NK-92 (cell line): ENCODE results near the gene HPX.
"Not testable (repeated sequence)": the region's sequence is repeated elsewhere in the genome, so short reads cannot be mapped to it uniquely, and the experiment has no call there.

Experiments used
- DNase-seq: peaks from one replicate; lab custom pipeline; 2025; ENCODE audit not compliant: unreplicated experiment; lab: John Stamatoyannopoulos, UW

The HPX gene

DNA sequence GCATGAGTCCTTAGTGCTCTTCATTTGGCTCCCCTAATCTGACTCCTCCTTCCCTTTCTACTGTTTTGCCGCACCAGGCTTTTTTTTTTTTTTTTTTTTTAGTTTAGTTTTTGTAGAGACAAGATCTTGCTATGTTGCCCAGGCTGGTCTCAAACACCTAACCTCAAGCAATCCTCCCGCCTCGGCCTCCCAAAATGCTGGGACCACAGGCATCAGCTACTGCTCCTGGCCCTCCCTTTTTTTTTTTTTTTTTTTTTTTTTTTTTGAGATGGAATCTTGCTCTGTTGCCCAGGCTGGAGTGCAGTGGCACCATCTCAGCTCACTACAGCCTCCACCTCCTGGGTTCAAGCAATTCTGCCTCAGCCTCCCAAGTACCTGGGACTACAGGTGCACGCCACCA is 48.5 kb downstream of the HPX start:
- DNase-seq, result not testable (repeated sequence)

DNA sequence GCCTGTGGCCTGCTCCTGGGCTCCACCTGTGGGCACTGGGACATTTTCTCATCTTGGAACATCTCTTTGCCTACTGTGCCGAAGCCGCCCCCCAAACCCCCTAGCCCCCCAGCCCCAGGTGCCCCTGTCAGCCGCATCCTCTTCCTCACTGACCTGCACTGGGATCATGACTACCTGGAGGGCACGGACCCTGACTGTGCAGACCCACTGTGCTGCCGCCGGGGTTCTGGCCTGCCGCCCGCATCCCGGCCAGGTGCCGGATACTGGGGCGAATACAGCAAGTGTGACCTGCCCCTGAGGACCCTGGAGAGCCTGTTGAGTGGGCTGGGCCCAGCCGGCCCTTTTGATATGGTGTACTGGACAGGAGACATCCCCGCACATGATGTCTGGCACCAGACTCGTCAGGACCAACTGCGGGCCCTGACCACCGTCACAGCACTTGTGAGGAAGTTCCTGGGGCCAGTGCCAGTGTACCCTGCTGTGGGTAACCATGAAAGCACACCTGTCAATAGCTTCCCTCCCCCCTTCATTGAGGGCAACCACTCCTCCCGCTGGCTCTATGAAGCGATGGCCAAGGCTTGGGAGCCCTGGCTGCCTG is 49.2 kb downstream of the HPX start:
- DNase-seq, result no peak

DNA sequence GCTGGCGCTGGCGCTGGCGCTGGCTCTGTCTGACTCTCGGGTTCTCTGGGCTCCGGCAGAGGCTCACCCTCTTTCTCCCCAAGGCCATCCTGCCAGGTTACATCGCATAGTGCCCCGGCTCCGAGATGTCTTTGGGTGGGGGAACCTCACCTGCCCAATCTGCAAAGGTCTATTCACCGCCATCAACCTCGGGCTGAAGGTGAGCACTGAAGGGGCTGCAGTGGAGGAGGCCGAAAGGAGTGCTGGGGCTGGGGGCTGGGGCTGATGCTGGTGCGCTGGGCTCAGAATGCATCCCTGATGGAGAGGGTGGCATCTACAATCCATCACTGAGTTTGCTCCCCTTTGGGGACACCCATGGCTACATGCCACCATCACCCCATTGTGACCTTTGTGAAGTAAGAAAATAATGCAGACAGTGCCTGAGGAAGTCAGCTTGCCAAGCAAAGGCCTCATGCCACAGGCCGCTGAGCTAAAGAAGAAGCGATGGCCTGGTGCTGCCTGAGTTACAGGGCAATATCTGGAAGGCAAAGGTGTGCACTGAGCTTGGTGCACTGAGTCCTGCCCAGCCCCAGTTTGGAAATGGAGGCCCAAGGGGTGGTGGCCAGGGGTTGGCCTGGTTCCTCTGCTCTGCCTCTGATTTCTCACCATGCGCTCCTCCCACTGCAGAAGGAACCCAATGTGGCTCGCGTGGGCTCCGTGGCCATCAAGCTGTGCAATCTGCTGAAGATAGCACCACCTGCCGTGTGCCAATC is 49.9 kb downstream of the HPX start:
- DNase-seq, result no peak

DNA sequence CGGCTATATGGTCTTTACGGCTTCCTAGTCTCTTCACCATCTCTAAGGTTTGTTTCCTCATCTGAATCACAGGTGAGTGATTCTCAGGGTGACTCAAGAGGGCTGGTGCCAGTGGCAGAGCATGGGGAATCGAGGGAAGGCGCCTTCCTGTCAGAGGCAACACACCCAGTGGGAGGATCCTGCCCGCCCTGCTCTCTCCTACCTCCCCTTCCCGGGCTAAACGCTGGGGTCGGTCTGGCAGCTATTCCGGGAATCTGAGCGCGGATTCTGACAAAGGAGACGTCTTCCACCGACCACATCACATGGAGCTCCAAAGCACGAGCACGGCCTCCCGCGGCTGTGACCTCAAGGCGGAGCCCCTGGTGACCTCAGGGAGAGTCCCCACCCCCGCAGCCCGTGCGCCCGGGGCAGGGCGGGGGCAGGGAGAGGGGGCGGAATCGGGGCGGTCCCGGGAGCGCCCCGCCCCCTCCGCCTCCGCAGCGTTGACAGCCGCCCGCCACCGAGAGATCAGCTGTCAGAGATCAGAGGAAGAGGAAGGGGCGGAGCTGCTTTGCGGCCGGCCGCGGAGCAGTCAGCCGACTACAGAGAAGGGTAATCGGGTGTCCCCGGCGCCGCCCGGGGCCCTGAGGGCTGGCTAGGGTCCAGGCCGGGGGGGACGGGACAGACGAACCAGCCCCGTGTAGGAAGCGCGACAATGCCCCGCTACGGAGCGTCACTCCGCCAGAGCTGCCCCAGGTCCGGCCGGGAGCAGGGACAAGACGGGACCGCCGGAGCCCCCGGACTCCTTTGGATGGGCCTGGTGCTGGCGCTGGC is 50.7 kb downstream of the HPX start, which contains the start of gene SMPD1:
SMPD1 (plus strand) TSS at position 570 of the 813 bp plus-strand sequence; CDS start at position 695, 125 bp downstream.
- DNase-seq, result peak; percentile 71

DNA sequence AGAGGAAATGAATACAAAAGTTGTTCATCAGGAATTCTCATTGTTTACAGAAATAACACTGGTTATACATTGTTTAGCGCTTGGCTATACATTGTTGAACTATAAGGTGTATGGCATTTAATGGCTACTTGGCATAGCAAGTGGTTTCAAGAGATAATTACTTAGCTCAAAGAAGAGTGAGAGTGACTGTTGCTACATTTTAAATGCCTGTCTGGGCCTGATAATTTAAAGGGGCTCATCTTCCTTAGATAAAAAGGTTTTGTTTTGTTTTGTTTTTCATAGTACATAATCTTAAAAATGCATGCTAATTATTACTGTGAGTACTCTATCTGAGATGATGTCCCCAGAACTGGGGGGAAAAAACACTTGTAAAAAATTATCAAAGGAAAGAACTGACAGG is 52.0 kb downstream of the HPX start:
- no peak for DNase-seq

DNA sequence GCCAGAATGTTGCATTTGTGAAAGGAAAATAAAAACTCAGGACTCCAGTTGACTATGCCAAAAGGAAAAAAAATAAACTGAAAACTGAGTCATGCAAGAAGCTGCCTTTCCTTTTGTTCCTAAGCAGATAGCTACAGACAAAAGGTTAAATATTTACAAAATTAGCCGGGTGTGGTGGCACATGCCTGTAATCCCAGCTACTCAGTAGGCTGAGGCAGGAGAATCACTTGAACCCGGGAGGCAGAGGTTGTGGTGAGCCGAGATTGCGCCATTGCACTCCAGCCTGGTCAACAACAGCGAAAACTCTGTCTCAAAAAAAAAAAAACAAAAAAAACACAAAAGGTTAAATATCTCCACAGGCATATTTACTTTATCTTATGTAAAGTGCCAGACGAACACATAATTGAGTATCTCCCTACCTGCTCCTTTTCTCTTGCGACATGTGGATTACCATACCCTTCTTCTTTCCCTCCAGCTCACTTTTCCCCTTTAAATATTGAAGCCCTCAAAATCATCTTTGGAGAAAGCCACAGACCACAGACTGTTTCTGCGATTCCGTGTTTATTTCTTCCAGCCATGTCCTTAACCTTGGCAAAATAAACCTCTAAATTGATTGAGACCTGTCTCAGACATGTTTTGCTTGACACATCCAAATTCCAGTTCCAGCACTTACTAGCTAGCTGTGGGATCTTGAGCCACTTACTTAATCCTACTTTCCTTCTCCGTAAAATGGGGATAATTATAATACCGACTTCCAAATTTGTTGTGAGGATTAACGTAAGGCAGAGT is 52.8 kb downstream of the HPX start:
- DNase-seq, result no peak

DNA sequence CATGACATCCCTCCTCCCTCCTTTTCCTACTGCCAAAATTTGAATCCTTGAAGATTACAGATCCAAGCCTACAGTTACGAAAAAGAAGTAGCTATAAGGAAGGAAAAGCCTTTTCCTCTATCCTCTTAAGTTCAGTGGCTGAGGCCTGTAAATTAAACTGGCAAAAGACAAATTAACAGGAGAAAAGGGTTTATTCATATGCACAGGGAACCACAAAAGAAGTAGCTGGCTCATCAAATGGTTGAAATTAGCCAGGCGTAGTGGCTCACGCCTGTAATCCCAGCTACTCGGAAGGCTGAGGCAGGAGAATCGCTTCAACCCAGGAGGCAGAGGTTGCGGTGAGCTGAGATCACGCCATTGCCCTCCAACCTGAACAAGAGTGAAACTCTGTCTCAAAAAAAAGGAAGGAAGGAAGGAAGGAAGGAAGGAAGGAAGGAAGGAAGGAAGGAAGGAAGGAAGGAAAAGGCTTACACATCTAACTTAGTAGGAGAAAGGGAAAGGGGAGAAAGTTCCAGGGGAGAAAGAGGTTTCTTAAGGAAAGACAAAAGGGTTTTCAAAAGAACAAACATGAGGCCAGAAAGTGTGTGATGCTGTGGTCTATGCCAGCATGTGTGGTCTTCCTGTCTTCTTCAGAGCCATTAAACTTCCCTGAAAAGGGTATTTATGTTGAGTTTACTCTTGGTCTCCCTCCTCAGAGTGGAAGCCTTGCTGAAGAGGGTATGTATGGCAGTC is 55.6 kb downstream of the HPX start:
- no peak for DNase-seq
